Muscle of leg (tissue), 11 donors: Measurements from ENCODE around the gene ZKSCAN3. TPM values are rescaled to one million over a fixed set of nuclear protein-coding genes. Genes with fewer than 3 reads are reported as not detected.
A peak's percentile ranks its signal among the peaks of the same experiment; 100 is the strongest.
"Not testable (repeated sequence)": the region's sequence is repeated elsewhere in the genome, so short reads cannot be mapped to it uniquely, and the experiment has no call there.

ENCODE experiments used
- DNase-seq: peaks from one replicate; pipeline ENCODE4 v3.0.0; 2013
- H3K27ac ChIP-seq: one replicate; pipeline ENCODE4 v1.5.1; 2013; ENCODE audit warnings: mild to moderate bottlenecking, low read length, control low read depth
- H3K27me3 ChIP-seq: one replicate; pipeline ENCODE4 v1.6.1; 2013; ENCODE audit warnings: low read length; ENCODE audit not compliant: control insufficient read depth, insufficient read depth
- H3K36me3 ChIP-seq: one replicate; pipeline ENCODE4 v1.6.1; 2013; ENCODE audit warnings: low read length; ENCODE audit not compliant: control insufficient read depth, insufficient read depth
- H3K4me1 ChIP-seq: one replicate; pipeline ENCODE4 v1.6.1; 2013; ENCODE audit warnings: low read length; ENCODE audit not compliant: control insufficient read depth, insufficient read depth
- H3K4me3 ChIP-seq: one replicate; pipeline ENCODE4 v1.5.1; 2013; ENCODE audit warnings: low read length, control low read depth
- H3K9me3 ChIP-seq: replicated peaks from 2 replicates; pipeline ENCODE4 v1.6.1; 2013; ENCODE audit warnings: low read depth, low read length; ENCODE audit not compliant: control insufficient read depth
- WGBS: methylation state at CpG from one replicate; pipeline ENCODE4 v1.1.5; 2013; ENCODE audit warnings: missing lambda C conversion rate; ENCODE audit not compliant: insufficient coverage; 5-methylcytosine and 5-hydroxymethylcytosine counted together
- polyA plus RNA-seq, 8 donors: library from polyadenylated mRNA; unstranded; fragments of 120-200 nt; gene quantifications; one replicate each; pipeline versions ENCODE4 v1.2.1 to v1.2.3, GENCODE V29; 2013; ENCODE audit warnings: inconsistent platforms in 1 of 8, low replicate concordance in 1 of 8; ENCODE audit not compliant: insufficient read length in 8 of 8, insufficient read depth in 1 of 8
- total RNA-seq: library from RNA; stranded (reverse); fragments of 120-200 nt; gene quantifications from one replicate; pipeline ENCODE4 v1.2.4, GENCODE V29; 2013

Gene ZKSCAN3
- total and polyA plus RNA-seq, 9 donors: 5.0 to 8.2 (median 6.0) TPM

DNA sequence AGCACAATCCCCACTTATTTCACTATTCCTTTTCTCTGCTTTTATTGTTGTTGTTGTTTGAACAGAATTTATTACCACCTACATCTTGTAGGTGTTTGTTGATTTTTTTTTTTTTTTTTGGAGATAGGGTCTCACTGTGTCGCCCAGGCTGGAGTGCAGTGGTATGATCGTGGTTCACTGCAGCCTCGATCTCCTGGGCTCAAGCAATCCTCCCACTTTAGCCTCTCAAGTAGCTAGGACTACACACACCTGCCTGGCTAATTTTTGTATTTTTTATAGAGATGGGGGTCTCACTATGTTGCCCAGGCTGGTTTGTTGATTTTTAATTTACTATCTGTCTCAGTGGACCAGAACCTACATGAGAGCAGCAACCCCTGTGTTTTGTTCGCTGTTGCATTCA, 46.2 kb downstream of the ZKSCAN3 start:
- Histone ChIP-seq H3K4me3 (no peak overlapping the region), H3K4me1 (peaks cover 3% of the 10 kb centered on the region), H3K27ac (no peak overlapping the region), H3K9me3 (no peaks in the 10 kb centered on the region), H3K36me3 (peaks cover 31% of the 10 kb centered on the region), H3K27me3 (no peaks in the 10 kb centered on the region)
- WGBS: no CpG with 5 or more reads among the region's 4 CpGs
- DNase-seq: no peak

- Histone ChIP-seq H3K27me3 (peaks cover 8% of the 10 kb centered on the region), H3K27ac (peak within 1 kb of the TSS; percentile 60)
Measured at GRCh38 chr6:28399350-28400121, 49.8 kb downstream of the ZKSCAN3 start, which contains the start of gene ZSCAN12. Gene ZSCAN12, minus strand, starts transcription at chr6:28399747. Its CDS starts 1,342 bp downstream, at chr6:28398405.

DNA sequence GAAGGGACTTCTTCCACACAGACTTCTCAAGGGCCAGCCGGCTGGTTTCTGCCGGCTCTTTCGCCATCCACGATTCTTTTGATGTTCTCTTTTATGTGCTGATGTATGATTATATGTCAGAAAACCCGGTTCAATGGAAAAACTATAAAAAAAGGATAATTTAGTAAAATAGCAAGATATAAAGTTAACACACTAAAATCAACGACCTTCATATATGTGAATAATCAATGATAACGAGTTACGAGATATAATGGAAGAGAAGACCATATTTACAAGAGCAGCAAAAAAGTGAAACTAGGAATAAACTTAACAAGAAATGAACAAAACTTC, 50.3 kb downstream of the ZKSCAN3 start:
- Histone ChIP-seq H3K4me1 (peaks cover 3% of the 10 kb centered on the region), H3K4me3 (peak overlapping the region; percentile 89), H3K27ac (peak overlapping the region; percentile 60), H3K9me3 (no peaks in the 10 kb centered on the region), H3K36me3 (peaks cover 20% of the 10 kb centered on the region), H3K27me3 (peaks cover 8% of the 10 kb centered on the region)
- WGBS: no CpG with 5 or more reads among the region's 8 CpGs
- DNase-seq: no peak

More at GRCh38 chr6:28399350-28400121, 49.8 kb downstream of the ZKSCAN3 start, which contains the start of gene ZSCAN12:
- 0% methylated on average over 28 of the region's 49 CpGs for WGBS
- Histone ChIP-seq H3K36me3 (peaks cover 20% of the 10 kb centered on the region), H3K9me3 (no peaks in the 10 kb centered on the region), H3K4me1 (peaks cover 3% of the 10 kb centered on the region), H3K4me3 (peak within 1 kb of the TSS; percentile 89)
- DNase-seq: peak; percentile 94

DNA sequence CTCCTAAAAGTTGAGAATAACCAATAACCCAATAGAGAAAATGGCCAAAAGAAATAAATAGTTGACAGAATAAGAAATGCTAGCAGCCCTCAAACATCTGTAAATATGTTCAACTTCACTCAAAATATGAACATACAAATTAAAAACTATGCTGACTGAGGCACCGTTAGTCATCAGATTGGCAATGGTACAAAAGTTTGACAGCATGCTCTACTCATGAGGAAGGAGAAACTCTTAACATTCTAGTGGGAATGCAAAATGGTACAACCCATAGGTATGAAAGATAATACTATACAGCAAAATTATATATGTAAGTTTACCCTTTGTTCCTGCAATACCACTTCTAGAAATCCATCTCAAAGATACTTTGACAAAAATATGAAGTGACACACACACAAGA, 51.4 kb downstream of the ZKSCAN3 start:
- WGBS: no CpG with 5 or more reads among the region's 1 CpG
- Histone ChIP-seq H3K27me3 (peaks cover 8% of the 10 kb centered on the region), H3K4me1 (peaks cover 3% of the 10 kb centered on the region), H3K36me3 (peaks cover 16% of the 10 kb centered on the region), H3K9me3 (no peaks in the 10 kb centered on the region), H3K27ac (no peak overlapping the region), H3K4me3 (no peak overlapping the region)
- no peak for DNase-seq

GRCh38 chr6:28402197-28402596, 52.5 kb downstream of the ZKSCAN3 start:
- no peak overlapping the region for H3K27ac ChIP-seq
- peaks cover 3% of the 10 kb centered on the region for H3K4me1 ChIP-seq
- peaks cover 9% of the 10 kb centered on the region for H3K36me3 ChIP-seq
- DNase-seq: peak; percentile 4
- H3K4me3 ChIP-seq: no peak overlapping the region
- H3K27me3 ChIP-seq: peaks cover 8% of the 10 kb centered on the region
- no peaks in the 10 kb centered on the region for H3K9me3 ChIP-seq
- 60% methylated on average over 1 of the region's 2 CpGs for WGBS

DNA sequence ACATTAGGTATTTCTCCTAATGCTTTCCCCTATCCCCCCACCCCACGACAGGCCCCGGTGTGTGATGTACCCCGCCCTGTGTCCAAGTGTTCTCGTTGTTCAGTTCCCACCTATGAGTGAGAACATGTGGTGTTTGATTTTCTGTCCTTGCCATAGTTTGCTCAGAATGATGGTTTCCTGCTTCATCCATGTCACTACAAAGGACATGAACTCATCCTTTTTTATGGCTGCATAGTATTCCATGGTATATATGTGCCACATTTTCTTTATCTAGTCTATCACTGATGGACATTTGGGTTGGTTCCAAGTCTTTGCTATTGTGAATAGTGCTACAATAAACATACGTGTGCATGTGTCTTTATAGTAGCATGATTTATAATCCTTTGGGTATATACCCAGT, 54.2 kb downstream of the ZKSCAN3 start:
- not testable (repeated sequence) for DNase-seq, H3K27me3 ChIP-seq, H3K4me3 ChIP-seq, H3K9me3 ChIP-seq, H3K36me3 ChIP-seq, H3K4me1 ChIP-seq, H3K27ac ChIP-seq
- whole genome bisulfite sequencing: no CpG with 5 or more reads among the region's 5 CpGs

DNA sequence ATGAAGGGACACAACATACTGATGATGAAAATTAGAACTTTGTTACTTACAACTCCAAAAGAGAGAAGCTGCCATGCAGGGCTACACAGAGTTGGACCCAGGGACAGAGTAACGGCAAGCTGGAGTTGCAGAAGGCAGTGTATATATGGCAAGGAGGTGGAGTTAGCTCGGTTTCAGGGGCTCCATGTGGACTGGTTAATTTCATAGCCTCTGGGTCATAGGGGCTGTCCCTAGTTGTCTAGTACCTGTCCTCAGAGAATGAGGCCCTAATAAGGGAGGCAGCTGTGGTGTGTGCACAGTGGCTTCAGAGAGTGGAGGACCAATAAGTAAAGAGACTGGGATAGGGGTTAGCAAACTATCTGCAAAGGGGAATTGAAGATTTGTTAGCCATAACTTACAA, 57.7 kb downstream of the ZKSCAN3 start:
- 76% methylated on average over 2 of the region's 2 CpGs for WGBS
- Histone ChIP-seq H3K27ac (no peak overlapping the region), H3K27me3 (peaks cover 5% of the 10 kb centered on the region), H3K9me3 (peaks cover 13% of the 10 kb centered on the region), H3K4me1 (no peaks in the 10 kb centered on the region), H3K4me3 (no peak overlapping the region), H3K36me3 (no peaks in the 10 kb centered on the region)
- no peak for DNase-seq

- Histone ChIP-seq H3K36me3 (no peaks in the 10 kb centered on the region), H3K4me1 (no peaks in the 10 kb centered on the region), H3K27ac (no peak overlapping the region), H3K9me3 (peaks cover 13% of the 10 kb centered on the region), H3K4me3 (no peak overlapping the region), H3K27me3 (no peaks in the 10 kb centered on the region)
- no CpG with 5 or more reads among the region's 5 CpGs for WGBS
- DNase-seq: no peak
Measured at GRCh38 chr6:28408076-28408802, 58.5 kb downstream of the ZKSCAN3 start.

- Histone ChIP-seq H3K4me3 (no peak overlapping the region), H3K9me3 (peaks cover 15% of the 10 kb centered on the region), H3K27me3 (no peaks in the 10 kb centered on the region), H3K27ac (no peak overlapping the region), H3K36me3 (no peaks in the 10 kb centered on the region), H3K4me1 (no peaks in the 10 kb centered on the region)
- no peak for DNase-seq
- WGBS: no CpG with 5 or more reads among the region's 2 CpGs
Measured at GRCh38 chr6:28410767-28411166, 61.0 kb downstream of the ZKSCAN3 start.

- Histone ChIP-seq H3K27me3 (no peaks in the 10 kb centered on the region), H3K4me3 (no peak overlapping the region), H3K4me1 (no peaks in the 10 kb centered on the region), H3K27ac (no peak overlapping the region), H3K36me3 (no peaks in the 10 kb centered on the region), H3K9me3 (peaks cover 15% of the 10 kb centered on the region)
- no peak for DNase-seq
Measured at GRCh38 chr6:28413681-28414080, 63.9 kb downstream of the ZKSCAN3 start.
